Measurements from ENCODE around the gene MT1X.
"Not testable (repeated sequence)": the region's sequence is repeated elsewhere in the genome, so short reads cannot be mapped to it uniquely, and the experiment has no call there.

Gene MT1X

DNA sequence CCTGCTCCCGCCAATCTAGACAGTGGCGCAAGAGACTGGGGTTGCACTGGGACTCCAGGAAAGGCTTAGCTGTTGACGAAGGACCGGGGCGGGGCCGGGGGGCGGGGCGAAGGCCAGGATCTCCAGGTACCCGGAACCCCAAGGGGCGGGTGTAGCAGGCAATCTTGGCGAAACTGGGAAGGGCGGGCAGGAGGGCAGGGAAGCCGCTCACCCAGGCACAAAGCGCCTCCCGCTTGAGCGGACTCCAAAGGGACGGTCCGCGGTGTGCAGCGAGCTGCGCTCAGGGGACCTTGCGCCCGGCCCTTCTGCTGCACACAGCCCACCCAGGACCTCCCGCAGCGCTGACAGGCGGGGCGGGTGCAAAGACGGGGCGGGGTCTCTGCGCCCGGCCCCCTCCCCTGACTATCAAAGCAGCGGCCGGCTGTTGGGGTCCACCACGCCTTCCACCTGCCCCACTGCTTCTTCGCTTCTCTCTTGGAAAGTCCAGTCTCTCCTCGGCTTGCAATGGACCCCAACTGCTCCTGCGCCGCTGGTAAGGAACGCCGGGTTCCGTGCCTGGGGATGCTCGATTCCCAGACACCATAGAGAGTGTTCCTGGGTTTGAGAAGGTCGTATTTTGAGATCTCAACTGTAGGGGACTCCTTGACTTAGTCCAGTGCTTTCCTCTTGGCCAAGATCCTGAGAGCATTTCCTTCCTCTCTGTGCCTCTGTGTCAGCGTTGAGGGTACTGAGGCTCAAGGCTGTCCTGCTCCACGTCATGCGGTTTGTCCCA, 24.5 kb upstream of the MT1X start, which contains the start of gene MT1F:
MT1F (plus strand) TSS at position 405 of the 772 bp plus-strand sequence; CDS start at position 505, 100 bp downstream.
- no peak within 1 kb of the TSS for H3K4me3 ChIP-seq (ENCODE audit: low read depth, low read length)
- TF ChIP-seq, protein P1, sequence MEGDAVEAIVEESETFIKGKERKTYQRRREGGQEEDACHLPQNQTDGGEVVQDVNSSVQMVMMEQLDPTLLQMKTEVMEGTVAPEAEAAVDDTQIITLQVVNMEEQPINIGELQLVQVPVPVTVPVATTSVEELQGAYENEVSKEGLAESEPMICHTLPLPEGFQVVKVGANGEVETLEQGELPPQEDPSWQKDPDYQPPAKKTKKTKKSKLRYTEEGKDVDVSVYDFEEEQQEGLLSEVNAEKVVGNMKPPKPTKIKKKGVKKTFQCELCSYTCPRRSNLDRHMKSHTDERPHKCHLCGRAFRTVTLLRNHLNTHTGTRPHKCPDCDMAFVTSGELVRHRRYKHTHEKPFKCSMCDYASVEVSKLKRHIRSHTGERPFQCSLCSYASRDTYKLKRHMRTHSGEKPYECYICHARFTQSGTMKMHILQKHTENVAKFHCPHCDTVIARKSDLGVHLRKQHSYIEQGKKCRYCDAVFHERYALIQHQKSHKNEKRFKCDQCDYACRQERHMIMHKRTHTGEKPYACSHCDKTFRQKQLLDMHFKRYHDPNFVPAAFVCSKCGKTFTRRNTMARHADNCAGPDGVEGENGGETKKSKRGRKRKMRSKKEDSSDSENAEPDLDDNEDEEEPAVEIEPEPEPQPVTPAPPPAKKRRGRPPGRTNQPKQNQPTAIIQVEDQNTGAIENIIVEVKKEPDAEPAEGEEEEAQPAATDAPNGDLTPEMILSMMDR (IDR thresholded peaks at IDR 0.05; ENCODE audit: low read depth, low read length) = no peak

DNA sequence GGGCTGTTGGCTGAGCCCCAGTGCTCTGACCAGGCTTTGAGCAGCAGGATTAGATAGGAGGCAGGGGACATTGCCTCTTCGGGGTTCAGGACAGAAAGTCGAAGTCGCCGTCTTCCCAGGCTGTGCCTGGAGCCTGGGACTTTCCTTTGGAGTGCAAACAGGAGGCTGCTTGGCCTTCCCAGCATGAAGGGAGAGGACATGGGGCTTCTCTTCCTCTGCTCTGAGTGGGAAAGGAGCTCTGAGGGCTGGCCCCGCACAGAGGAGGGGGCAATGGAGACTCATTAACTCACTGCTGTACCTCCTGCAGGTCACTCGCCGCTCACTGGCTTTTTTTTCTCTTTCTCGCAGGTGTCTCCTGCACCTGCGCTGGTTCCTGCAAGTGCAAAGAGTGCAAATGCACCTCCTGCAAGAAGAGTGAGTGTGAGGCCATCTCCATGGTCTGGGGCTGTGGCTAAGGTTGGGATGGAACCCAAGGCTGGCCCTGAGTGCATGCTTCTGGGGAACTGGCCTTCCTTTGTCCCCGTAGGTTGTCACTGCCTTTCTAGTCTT, 23.9 kb upstream of the MT1X start:
- H3K4me3 ChIP-seq (ENCODE audit: low read depth, low read length) = no peak overlapping the region
- TF ChIP-seq, protein P1 (IDR thresholded peaks at IDR 0.05; ENCODE audit: low read depth, low read length) = no peak

DNA sequence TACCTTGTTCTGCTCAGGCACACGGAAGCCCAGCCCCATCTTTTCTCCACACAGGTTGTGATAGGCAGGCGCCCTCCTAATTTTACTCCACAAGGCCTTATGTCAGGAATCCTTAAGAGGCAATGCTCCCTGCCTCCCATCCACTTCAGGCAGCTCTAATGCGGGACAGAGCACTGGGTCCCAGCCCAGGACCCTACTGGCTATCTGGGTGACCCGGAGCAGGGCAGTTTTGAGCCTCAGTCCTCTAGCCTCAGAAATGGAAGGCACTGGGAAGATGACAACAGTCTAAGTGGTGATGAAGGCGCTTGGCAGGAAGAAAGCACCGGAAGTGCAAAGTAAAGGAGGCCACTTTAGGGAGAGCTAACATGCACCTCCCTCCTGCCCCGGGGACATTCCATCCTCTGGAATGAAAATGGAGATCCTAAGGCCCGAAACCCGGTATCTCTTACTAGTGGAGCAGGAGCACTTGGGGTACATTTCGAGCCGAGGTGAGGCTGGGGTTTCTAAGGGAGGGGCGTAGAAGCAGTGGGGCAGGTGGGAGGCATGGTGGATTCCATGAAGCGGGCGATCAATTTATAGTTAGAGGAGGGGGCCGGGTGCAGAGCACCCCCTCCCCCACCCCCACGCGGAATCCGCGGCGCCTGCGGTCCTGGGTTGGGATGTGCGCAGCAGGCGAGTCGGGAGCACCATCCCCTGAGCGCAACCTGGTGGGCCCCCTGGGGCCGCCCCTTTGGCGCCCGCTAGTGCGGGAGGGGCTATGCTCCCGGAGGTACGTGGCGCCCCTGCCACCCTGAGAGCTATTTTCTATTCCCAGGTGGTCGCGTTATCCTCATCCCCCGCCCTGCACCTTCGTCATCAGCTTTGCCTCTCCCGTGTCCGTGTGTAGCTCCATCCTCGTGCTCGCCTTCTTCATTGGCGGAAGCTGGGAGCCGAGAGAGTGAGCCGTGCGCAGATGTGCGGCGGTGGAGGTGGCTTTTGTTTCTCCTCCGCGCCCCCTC, 19.6 kb upstream of the MT1X start:
- H3K4me3 ChIP-seq (ENCODE audit: low read depth, low read length) = no peak overlapping the region
- TF ChIP-seq, protein P1 (IDR thresholded peaks at IDR 0.05; ENCODE audit: low read depth, low read length) = no peak

DNA sequence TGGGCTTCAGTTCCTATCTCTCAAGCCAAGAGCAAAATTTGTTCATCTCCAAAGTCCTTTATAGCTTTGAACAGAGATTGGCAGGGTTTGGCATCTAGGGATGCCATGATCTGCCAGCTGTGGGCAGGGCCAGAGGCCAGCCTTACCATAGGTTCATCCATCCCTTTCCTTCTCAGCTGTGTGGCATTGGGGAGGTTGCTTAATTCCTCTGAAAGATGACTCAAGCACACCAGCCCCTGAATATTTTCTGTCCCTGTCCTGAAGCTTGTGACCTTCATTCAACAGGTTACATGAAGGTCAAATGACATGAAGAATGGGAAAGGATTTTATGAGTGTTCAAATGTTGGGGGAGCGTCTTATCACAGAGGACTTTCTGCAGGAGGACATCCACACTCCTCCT, 17.8 kb upstream of the MT1X start:
- TF ChIP-seq, protein P1 (IDR thresholded peaks at IDR 0.05; ENCODE audit: low read depth, low read length) = no peak

DNA sequence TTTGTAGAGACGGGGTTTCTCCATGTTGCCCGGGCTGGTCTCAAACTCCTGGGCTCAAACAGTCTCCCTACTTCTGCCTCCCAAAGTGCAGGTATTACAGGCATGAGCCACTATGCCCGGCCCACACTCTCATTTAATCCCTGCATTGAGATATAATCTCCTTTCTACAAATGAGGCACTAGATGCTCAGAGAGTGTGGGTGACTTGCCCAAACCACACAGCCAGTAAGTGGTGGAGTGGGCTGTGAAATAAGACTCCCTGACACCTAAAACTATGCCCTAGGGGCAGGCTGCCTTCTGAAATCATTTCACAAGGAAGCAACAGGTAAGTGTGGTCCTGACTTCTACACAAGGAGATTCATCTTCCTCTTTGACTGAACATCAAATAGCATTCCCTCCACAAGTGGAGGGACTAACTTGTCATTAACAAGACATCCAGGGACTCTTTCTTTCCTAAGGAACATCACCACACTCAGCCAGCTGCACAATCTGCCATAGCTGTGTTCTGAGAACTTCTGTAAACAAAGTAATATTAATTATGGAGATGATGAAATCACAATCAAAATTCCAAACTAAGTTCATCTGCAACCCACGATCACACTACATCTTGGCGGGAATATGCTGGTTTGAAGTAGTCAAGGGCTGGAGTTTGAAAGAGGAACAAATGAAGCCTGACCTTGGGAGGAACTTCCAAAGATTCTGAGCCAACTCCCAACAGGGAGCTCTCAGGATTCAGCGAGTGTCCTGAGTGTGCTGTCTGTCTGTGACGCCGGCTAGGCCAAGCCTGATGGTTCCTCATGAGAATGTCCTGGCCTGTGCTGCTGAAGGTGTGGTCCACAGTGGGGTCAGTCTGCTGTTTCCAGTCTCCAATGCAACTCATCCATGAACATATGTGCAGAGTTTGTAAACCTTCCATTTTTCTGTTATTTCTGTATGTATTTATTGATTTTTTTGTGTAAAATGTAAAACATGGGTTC, 16.7 kb upstream of the MT1X start:
- not testable (repeated sequence) for H3K4me3 ChIP-seq (ENCODE audit: low read depth, low read length)

More for the DNA sequence above, 17.8 kb upstream of the MT1X start:
- no peak overlapping the region for H3K4me3 ChIP-seq (ENCODE audit: low read depth, low read length)

DNA sequence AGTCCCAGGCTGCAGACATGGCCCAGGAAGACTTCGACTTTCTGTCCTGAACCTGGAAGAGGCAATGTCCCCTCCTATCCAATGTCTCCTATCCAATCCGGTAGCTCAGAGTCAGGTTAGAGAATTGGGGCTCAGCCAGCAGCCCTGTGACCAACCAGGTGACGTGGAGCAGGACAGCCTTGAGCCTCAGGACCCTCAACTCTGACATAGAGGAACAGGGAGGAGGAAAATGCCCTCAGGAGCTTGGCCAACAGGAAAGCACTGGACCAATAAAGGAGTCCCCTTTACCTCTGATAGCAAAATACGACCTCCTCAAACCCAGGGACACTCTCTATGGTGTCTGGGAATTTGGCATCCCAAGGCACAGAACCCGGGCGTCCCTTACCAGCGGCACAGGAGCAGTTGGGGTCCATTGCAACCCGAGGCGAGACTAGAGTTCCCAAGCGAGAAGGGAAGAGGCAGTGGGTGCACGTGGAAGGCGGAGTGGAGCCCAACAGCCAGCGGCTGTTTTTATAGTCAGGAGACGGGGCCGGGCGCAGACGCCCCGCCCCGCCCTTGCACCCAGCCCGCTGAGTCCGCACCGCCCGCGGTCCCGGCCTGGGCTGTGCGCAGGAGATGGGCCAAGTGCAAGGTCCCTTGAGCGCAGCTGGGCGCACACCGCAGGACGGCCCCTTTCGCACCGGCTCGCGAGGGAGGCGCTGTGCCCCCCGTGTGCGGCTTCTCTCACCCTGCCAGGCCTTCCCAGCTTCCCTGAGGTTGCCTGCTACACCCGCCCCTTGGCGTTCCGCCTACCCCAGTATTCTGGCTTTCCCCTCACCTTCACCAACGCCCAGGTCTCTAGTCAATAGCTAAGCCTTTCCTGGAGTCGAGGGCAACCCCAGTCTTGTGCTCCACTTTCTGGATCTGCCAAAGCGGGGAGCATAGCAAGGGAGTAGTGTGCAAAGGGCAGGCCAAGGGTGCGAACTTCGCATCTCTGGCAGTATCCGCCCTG, 14.4 kb upstream of the MT1X start, which contains the start of gene MT1G:
MT1G (minus strand) TSS at position 485 of the 991 bp plus-strand sequence; CDS start at position 413, 72 bp downstream.
- no peak within 1 kb of the TSS for H3K4me3 ChIP-seq (ENCODE audit: low read depth, low read length)
- TF ChIP-seq, protein P1 (IDR thresholded peaks at IDR 0.05; ENCODE audit: low read depth, low read length) = no peak

All from WI38 (cell line).